Psoas muscle (tissue), 8 donors: Measurements from ENCODE around the gene CCDC30. TPM values are rescaled to one million over a fixed set of nuclear protein-coding genes. Genes with fewer than 3 reads are reported as not detected.

Source experiments
- ATAC-seq, 4 donors: fragments of 200-7000 bp; cut with Tn5 transposase; one replicate each; pipeline ENCODE4 v1.9.1; 2020; ENCODE audit warnings: moderate library complexity in 3 of 4, mild to moderate bottlenecking in 2 of 4
- DNase-seq, 2 donors: peaks; one replicate each; pipeline ENCODE4 v3.0.0-alpha.2; 2020
- H3K27ac ChIP-seq: fragments of 200-600 bp; one replicate; pipeline ENCODE4 v1.8.0; 2022
- H3K27me3 ChIP-seq, 3 donors: fragments of 200-600 bp in 1 of 3; one replicate each; pipeline versions ENCODE4 v1.6.1 to v1.8.0; 2013 to 2022; ENCODE audit warnings: low read length in 2 of 3, mild to moderate bottlenecking in 2 of 3, moderate library complexity in 1 of 3; ENCODE audit not compliant: insufficient read depth in 3 of 3
- H3K36me3 ChIP-seq, 2 donors: fragments of 200-600 bp in 1 of 2; one replicate each; pipeline versions ENCODE4 v1.6.1 to v1.8.0; 2013 to 2022; ENCODE audit warnings: low read depth in 1 of 2, mild to moderate bottlenecking in 1 of 2, moderate library complexity in 1 of 2; ENCODE audit not compliant: insufficient read depth in 1 of 2
- H3K4me1 ChIP-seq: fragments of 200-600 bp; one replicate; pipeline ENCODE4 v1.8.0; 2022
- H3K4me3 ChIP-seq: fragments of 200-600 bp; one replicate; pipeline ENCODE4 v1.8.0; 2022; ENCODE audit warnings: mild to moderate bottlenecking
- H3K9me3 ChIP-seq: fragments of 200-600 bp; one replicate; pipeline ENCODE4 v1.8.0; 2022
- WGBS, 3 donors: extraction: QIAGEN DNeasy Blood & Tissue Kit; methylation state at CpG; one replicate each; pipeline versions ENCODE4 v1.1.6 to v1.1.7; 2013; 5-methylcytosine and 5-hydroxymethylcytosine counted together
- intact Hi-C, 2 donors: fragments of 100-400 bp; cut with DNase I; formaldehyde crosslinking; loops; one replicate each; pipeline versions ENCODE4 v1.11.0 to v1.14.2; 2022
- polyA plus RNA-seq, 3 donors: library from polyadenylated mRNA; stranded (reverse); fragments of 200-250 nt; gene quantifications; one replicate each; pipeline ENCODE4 v1.2.3, GENCODE V29; 2013
- total RNA-seq, 4 donors: library from RNA; stranded (reverse); fragmentation: NEBNext Ultra II Directional in 2 of 4; extraction: Animal tissue kit (Norgen Biotek cat#: 25700) in 2 of 4; gene quantifications; one replicate each; pipeline versions ENCODE4 v1.2.1 to v1.2.4, GENCODE V29; 2021 to 2023
- TF ChIP-seq, protein P1 (sequence below): fragments of 200-600 bp; IDR thresholded peaks from one replicate; pipeline ENCODE4 v1.8.0; 2022; ENCODE audit warnings: antibody characterized with exemption
- donor health status: healthy with polysubstance abuse.
- donor health status: DM: no; HTN: no; CAD: no; lungs with moderate emphysema.
- donor health status: Bipolar disorder and iron deficiency.
- donor health status: healthy.
- donor health status: DM: yes; HTN: yes; CAD: no.
- donor health status: DM: no; HTN: no; CAD: no.
- donor health status: DM: no; HTN: no; CAD: no.
- donor health status: DM: yes; HTN: yes; CAD: no.

Gene CCDC30
- total and polyA plus RNA-seq, 7 donors, result 0.39 to 1.2 (median 0.92) TPM

GRCh38 chr1:42658877-42659337 is 195.8 kb downstream of the CCDC30 start:
- TF ChIP-seq, protein P1, sequence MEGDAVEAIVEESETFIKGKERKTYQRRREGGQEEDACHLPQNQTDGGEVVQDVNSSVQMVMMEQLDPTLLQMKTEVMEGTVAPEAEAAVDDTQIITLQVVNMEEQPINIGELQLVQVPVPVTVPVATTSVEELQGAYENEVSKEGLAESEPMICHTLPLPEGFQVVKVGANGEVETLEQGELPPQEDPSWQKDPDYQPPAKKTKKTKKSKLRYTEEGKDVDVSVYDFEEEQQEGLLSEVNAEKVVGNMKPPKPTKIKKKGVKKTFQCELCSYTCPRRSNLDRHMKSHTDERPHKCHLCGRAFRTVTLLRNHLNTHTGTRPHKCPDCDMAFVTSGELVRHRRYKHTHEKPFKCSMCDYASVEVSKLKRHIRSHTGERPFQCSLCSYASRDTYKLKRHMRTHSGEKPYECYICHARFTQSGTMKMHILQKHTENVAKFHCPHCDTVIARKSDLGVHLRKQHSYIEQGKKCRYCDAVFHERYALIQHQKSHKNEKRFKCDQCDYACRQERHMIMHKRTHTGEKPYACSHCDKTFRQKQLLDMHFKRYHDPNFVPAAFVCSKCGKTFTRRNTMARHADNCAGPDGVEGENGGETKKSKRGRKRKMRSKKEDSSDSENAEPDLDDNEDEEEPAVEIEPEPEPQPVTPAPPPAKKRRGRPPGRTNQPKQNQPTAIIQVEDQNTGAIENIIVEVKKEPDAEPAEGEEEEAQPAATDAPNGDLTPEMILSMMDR, result no peak
- H3K4me1 ChIP-seq, result peaks cover 6% of the 10 kb centered on the region
- H3K4me3 ChIP-seq, result peak overlapping the region; percentile 86
- ATAC-seq, result peak in 1 of 4 donors; percentile 31
- WGBS, 3 donors, result 5 to 7% (median 7%) methylated on average over 20 of the region's 20 CpGs
- no peaks in the 10 kb centered on the region for H3K9me3 ChIP-seq
- peak overlapping the region; percentile 85 for H3K27ac ChIP-seq
- peaks cover 0 to 46% of the 10 kb centered on the region in 2 donors for H3K36me3 ChIP-seq
- intact Hi-C loops, result loop anchor here in 1 of 2 donors (1.0 to 10.0 kb wide), 2 partner anchors 23 to 314 kb away; partner anchors contain the start of gene YBX1
- no peak for DNase-seq
- H3K27me3 ChIP-seq, result no peaks in the 10 kb centered on the region

DNA sequence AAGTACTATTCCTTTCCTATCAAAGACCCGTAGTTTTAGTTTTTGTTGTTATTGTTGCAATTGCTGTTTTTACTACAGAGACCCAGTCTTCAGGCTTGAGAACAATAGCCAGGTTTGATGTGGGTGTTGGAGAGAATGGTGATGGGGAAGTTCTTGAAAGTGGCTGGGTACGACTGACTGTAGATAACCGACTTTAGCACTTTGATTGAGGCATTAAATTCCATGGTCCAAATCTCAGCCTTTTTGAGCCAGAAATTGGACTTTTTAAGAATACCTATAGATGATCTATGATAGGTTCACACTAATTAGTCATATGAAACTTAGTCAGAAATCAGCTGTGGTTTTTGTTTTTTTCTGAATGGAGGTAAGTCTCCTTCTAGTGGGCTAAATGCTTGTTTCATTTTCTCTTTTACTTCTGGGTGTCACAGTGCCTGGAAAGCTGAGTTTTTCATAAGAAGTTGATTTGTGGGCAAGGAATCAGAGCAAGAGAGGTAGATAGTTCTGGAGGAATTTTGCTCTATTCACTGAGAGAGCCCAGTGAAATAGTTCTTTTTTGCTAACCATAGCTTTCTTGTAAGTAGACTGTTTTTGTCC is 197.9 kb downstream of the CCDC30 start:
- H3K9me3 ChIP-seq, result no peaks in the 10 kb centered on the region
- no peak for ATAC-seq
- H3K27ac ChIP-seq, result no peak overlapping the region
- H3K4me1 ChIP-seq, result peaks cover 6% of the 10 kb centered on the region
- peaks cover 6 to 67% of the 10 kb centered on the region in 2 donors for H3K36me3 ChIP-seq
- 62 to 78% (median 72%) methylated on average over 3 of the region's 3 CpGs for WGBS, 3 donors
- H3K27me3 ChIP-seq, result no peaks in the 10 kb centered on the region
- no peak for DNase-seq
- intact Hi-C loops, result no loop called here
- H3K4me3 ChIP-seq, result no peak overlapping the region
- TF ChIP-seq, protein P1, result no peak

GRCh38 chr1:42669936-42670335 is 206.8 kb downstream of the CCDC30 start:
- 86 to 90% (median 89%) methylated on average over 3 of the region's 3 CpGs for WGBS, 3 donors
- ATAC-seq, result no peak
- Histone ChIP-seq H3K27me3 (no peaks in the 10 kb centered on the region), H3K4me3 (no peak overlapping the region), H3K4me1 (peaks cover 8% of the 10 kb centered on the region), H3K27ac (no peak overlapping the region), H3K36me3 (peaks cover 12 to 69% of the 10 kb centered on the region in 2 donors), H3K9me3 (no peaks in the 10 kb centered on the region)
- intact Hi-C loops, result no loop called here
- no peak for DNase-seq
- TF ChIP-seq, protein P1, result no peak

DNA sequence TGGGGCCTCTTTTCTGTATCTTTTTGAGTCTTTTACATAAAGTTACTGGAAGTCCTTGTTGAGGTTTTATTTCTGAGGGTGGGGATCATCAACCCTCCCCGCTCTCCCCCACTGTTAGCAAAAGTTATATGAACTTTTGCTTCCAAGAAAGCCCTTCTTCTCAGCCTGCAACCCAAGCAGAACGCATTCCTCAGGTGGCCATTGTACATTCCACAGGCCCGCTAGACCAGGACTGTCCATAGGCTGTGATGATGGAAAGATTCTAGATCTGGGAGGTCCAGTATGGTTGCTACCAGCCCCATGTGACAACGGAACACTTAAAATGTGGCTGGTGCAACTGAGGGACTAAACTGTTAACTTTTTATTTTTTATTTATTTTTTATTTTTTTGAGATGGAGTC is 207.3 kb downstream of the CCDC30 start:
- ATAC-seq (no peak), DNase-seq (no peak)
- H3K27me3 ChIP-seq, result no peaks in the 10 kb centered on the region
- H3K36me3 ChIP-seq, result peaks cover 12 to 69% of the 10 kb centered on the region in 2 donors
- H3K27ac ChIP-seq, result no peak overlapping the region
- H3K4me3 ChIP-seq, result no peak overlapping the region
- no peaks in the 10 kb centered on the region for H3K9me3 ChIP-seq
- TF ChIP-seq, protein P1, result no peak
- H3K4me1 ChIP-seq, result peaks cover 8% of the 10 kb centered on the region
- WGBS, 3 donors, result 97 to 99% (median 98%) methylated on average over 4 of the region's 4 CpGs
- intact Hi-C loops, result no loop called here

DNA sequence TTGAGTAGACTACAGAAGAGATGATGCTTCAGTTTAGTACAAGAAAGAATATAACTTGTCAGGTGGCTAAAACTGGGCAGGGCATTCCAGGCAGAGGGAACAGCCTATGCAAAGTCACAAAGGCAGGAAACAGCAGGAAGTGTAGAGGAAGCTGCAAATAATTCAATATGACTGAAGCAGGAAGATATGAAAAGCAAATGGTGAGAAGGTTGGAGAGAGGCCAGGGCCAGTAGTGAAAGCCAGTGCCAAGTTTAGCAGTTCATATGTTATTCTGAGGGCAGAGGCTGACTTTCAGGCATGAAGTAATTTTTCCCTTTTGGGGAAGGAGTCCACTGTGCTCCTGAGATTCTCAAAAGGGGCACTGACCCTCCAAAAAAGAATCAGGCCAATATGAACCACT is 211.1 kb downstream of the CCDC30 start:
- ATAC-seq, result peak in 1 of 4 donors; percentile 45
- Histone ChIP-seq H3K4me3 (no peak overlapping the region), H3K27ac (peak overlapping the region; percentile 1), H3K4me1 (peaks cover 8% of the 10 kb centered on the region), H3K27me3 (no peaks in the 10 kb centered on the region), H3K9me3 (no peaks in the 10 kb centered on the region), H3K36me3 (peaks cover 2 to 38% of the 10 kb centered on the region in 2 donors)
- intact Hi-C loops, result no loop called here
- TF ChIP-seq, protein P1, result no peak
- DNase-seq, result no peak
